HCT116 (cell line): ENCODE measurements around the gene SCN1A. TPM values are rescaled to one million over a fixed set of nuclear protein-coding genes. Genes with fewer than 3 reads are reported as not detected.

Experiments
- ATAC-seq: fragments of 200-7000 bp; cut with Tn5 transposase; 2 replicates; pipeline ENCODE4 v1.9.1; 2020; ENCODE audit warnings: mild to moderate bottlenecking, moderate library complexity
- BruUV-seq: library from RNA; stranded (reverse); fragments of 400-500 nt; replicated peaks from 2 replicates; lab custom pipeline; 2021; lab: Mats Ljungman, UMichigan
- CTCF ChIA-PET: fragments of 300-600 bp; sonication (Branson Sonifier 250); formaldehyde crosslinking; loops from one replicate; lab custom pipeline; 2021; ENCODE audit warnings: antibody characterized with exemption; lab: Charles Lee
- POLR2A ChIA-PET: fragments of 300-600, 350-600 bp; sonication (Branson Sonifier 250); formaldehyde crosslinking; loops from one replicate; lab custom pipeline; 2021; ENCODE audit warnings: antibody characterized with exemption; lab: Charles Lee
- RAD21 ChIA-PET, 2 experiments: fragments of 300-600 bp; sonication (Branson Sonifier 250); formaldehyde crosslinking; loops; one replicate each; lab custom pipeline; 2023; ENCODE audit warnings: low total read pairs in 2 of 2; ENCODE audit not compliant: uncharacterized antibody in 2 of 2, unreplicated experiment in 2 of 2, low non-redundant PET in 1 of 2; lab: Charles Lee
- DNase-seq: peaks from one replicate; pipeline ENCODE4 v3.0.0-alpha.2; 2010; ENCODE audit warnings: low read depth, low spot score
- H2AFZ ChIP-seq: fragments of 200-600 bp; shearing (Covaris generic), sonication (generic); 2 replicates; pipeline ENCODE4 v1.6.1; 2017; ENCODE audit warnings: low read depth, mixed run types, mixed read lengths, antibody characterized with exemption, low read length; ENCODE audit not compliant: poor library complexity, severe bottlenecking
- H3K27ac ChIP-seq: 2 replicates; pipeline ENCODE4 v1.5.1; 2012; ENCODE audit warnings: low read depth, low read length
- H3K27me3 ChIP-seq: fragments of 200-600 bp; sonication (generic); 2 replicates; pipeline ENCODE4 v1.6.1; 2016; ENCODE audit warnings: mixed run types, low read length, mixed read lengths; ENCODE audit not compliant: insufficient read depth
- H3K36me3 ChIP-seq, 2 experiments: fragments of 200-500 bp in 1 of 2; fragments of 200-600 bp in 1 of 2; sonication (Bioruptor generic) in 1 of 2; sonication (generic) in 1 of 2; 2 replicates each; pipeline versions ENCODE4 v1.5.1 to v1.6.1; 2014 to 2016; ENCODE audit warnings: low read length in 2 of 2, inconsistent platforms in 1 of 2, mixed read lengths in 1 of 2, mixed run types in 1 of 2; ENCODE audit not compliant: insufficient read depth in 2 of 2, control insufficient read depth in 1 of 2
- H3K4me1 ChIP-seq, 2 experiments: fragments of 200-600 bp in 1 of 2; sonication (generic) in 1 of 2; 2 replicates each; pipeline versions ENCODE4 v1.5.1 to v1.6.1; 2012 to 2017; ENCODE audit warnings: low read length in 2 of 2, inconsistent platforms in 1 of 2, mild to moderate bottlenecking in 1 of 2, mixed read lengths in 1 of 2, mixed run types in 1 of 2, moderate library complexity in 1 of 2; ENCODE audit not compliant: insufficient read depth in 2 of 2, control insufficient read depth in 1 of 2
- H3K4me2 ChIP-seq: fragments of 200-600 bp; sonication (generic); 2 replicates; pipeline ENCODE4 v1.6.1; 2017; ENCODE audit warnings: mixed run types, low read length, mixed read lengths
- H3K4me3 ChIP-seq, 2 experiments: fragments of 200-600 bp in 1 of 2; sonication (generic) in 1 of 2; replicated peaks in 1 of 2; 2 replicates each; pipeline ENCODE4 v1.5.1; 2011 to 2016; ENCODE audit warnings: low read length in 2 of 2, control low read depth in 1 of 2, low read depth in 1 of 2, mild to moderate bottlenecking in 1 of 2, mixed read lengths in 1 of 2, mixed run types in 1 of 2
- H3K79me2 ChIP-seq: fragments of 200-600 bp; sonication (generic); 2 replicates; pipeline ENCODE4 v1.6.1; 2017; ENCODE audit warnings: mild to moderate bottlenecking, mixed run types, low read length, moderate library complexity, mixed read lengths; ENCODE audit not compliant: insufficient read depth
- H3K9ac ChIP-seq: fragments of 200-600 bp; sonication (generic); 2 replicates; pipeline ENCODE4 v1.6.1; 2016; ENCODE audit warnings: low read length, mixed read lengths
- H3K9me2 ChIP-seq: fragments of 200-600 bp; sonication (generic), shearing (Covaris generic); 2 replicates; pipeline ENCODE4 v1.6.1; 2017; ENCODE audit warnings: mixed run types, mild to moderate bottlenecking, moderate library complexity; ENCODE audit not compliant: insufficient read depth
- H3K9me3 ChIP-seq, 2 experiments: fragments of 200-500 bp in 1 of 2; fragments of 200-600 bp in 1 of 2; sonication (Bioruptor generic) in 1 of 2; sonication (generic) in 1 of 2; 2 replicates each; pipeline ENCODE4 v1.6.1; 2014 to 2017; ENCODE audit warnings: low read length in 2 of 2, mixed read lengths in 2 of 2, inconsistent platforms in 1 of 2, low read depth in 1 of 2, mild to moderate bottlenecking in 1 of 2, mixed run types in 1 of 2, moderate library complexity in 1 of 2; ENCODE audit not compliant: control insufficient read depth in 1 of 2, insufficient read depth in 1 of 2
- H4K20me1 ChIP-seq: fragments of 200-600 bp; sonication (generic), shearing (Covaris generic); 2 replicates; pipeline ENCODE4 v1.6.1; 2017; ENCODE audit warnings: mixed run types, mild to moderate bottlenecking, moderate library complexity; ENCODE audit not compliant: insufficient read depth
- CBX3 ChIP-seq: IDR thresholded peaks from 2 replicates; pipeline ENCODE4 v1.6.1; 2012; ENCODE audit warnings: low read depth
- CEBPB ChIP-seq: IDR thresholded peaks from 2 replicates; pipeline ENCODE4 v1.6.1; 2012; ENCODE audit warnings: low read depth
- EGR1 ChIP-seq: IDR thresholded peaks from 2 replicates; pipeline ENCODE4 v1.6.1; 2012; ENCODE audit warnings: low read depth
- ELF1 ChIP-seq: IDR thresholded peaks from 2 replicates; pipeline ENCODE4 v1.6.1; 2012; ENCODE audit warnings: low read depth, borderline replicate concordance
- EZH2phosphoT487 ChIP-seq: fragments of 200-600 bp; IDR thresholded peaks from 2 replicates; pipeline ENCODE4 v1.6.1; 2018; ENCODE audit warnings: antibody characterized with exemption, borderline replicate concordance
- JUND ChIP-seq: IDR thresholded peaks from 2 replicates; pipeline ENCODE4 v1.6.1; 2012
- POLR2A ChIP-seq: IDR thresholded peaks from 2 replicates; pipeline ENCODE4 v1.7.0; 2011; ENCODE audit warnings: borderline replicate concordance; ENCODE audit not compliant: insufficient read depth, insufficient read length; ENCODE audit errors: extremely low read depth
- POLR2AphosphoS5 ChIP-seq: IDR thresholded peaks from 2 replicates; pipeline ENCODE4 v1.6.1; 2011; ENCODE audit warnings: mild to moderate bottlenecking, low read depth, low read length, moderate library complexity
- RAD21 ChIP-seq: IDR thresholded peaks from 2 replicates; pipeline ENCODE4 v1.6.1; 2012; ENCODE audit warnings: low read depth, mild to moderate bottlenecking
- SIN3A ChIP-seq: IDR thresholded peaks from 2 replicates; pipeline ENCODE4 v1.6.1; 2012; ENCODE audit warnings: low read depth
- SP1 ChIP-seq: IDR thresholded peaks from 2 replicates; pipeline ENCODE4 v1.6.1; 2012; ENCODE audit warnings: low read depth
- TCF7L2 ChIP-seq: IDR thresholded peaks from 2 replicates; pipeline ENCODE4 v1.7.0; 2011; ENCODE audit warnings: borderline replicate concordance, inconsistent platforms; ENCODE audit not compliant: insufficient read depth, insufficient read length; ENCODE audit errors: extremely low read depth
- YY1 ChIP-seq: IDR thresholded peaks from 2 replicates; pipeline ENCODE4 v1.6.1; 2011; ENCODE audit warnings: low read length, low read depth, moderate library complexity, mild to moderate bottlenecking; ENCODE audit not compliant: insufficient replicate concordance; ENCODE audit errors: extremely low read depth
- ZFX ChIP-seq: fragments of 450-650 bp; IDR thresholded peaks from 2 replicates; pipeline ENCODE4 v1.6.1; 2017
- ZNF274 ChIP-seq: fragments of 200-500 bp; sonication (Bioruptor generic); IDR thresholded peaks from 2 replicates; pipeline ENCODE4 v1.6.1; 2014; ENCODE audit warnings: mild to moderate bottlenecking, low read depth, low read length, inconsistent platforms
- intact Hi-C: fragments of 100-400 bp; cut with micrococcal nuclease; formaldehyde crosslinking; loops from 2 replicates; pipeline ENCODE4 v1.10.0; 2022
- total RNA-seq: library from RNA; stranded (reverse); gene quantifications from one replicate; pipeline ENCODE4 v1.2.1, GENCODE V29; 2021; ENCODE audit not compliant: unreplicated experiment
- TF ChIP-seq, protein P1 (sequence below), 3 experiments: fragments of 200-600 bp in 1 of 3; sonication (generic) in 1 of 3; IDR thresholded peaks in 2 of 3; conservative IDR thresholded peaks in 1 of 3; 2 replicates each; pipeline ENCODE4 v1.5.1; 2012 to 2017; ENCODE audit warnings: low read depth in 2 of 3, low read length in 2 of 3, antibody characterized with exemption in 1 of 3, borderline replicate concordance in 1 of 3, control low read depth in 1 of 3, mild to moderate bottlenecking in 1 of 3, mixed read lengths in 1 of 3, mixed run types in 1 of 3, moderate library complexity in 1 of 3; ENCODE audit not compliant: insufficient read depth in 1 of 3
- TF ChIP-seq, protein P2 (sequence below): IDR thresholded peaks from 2 replicates; pipeline ENCODE4 v1.6.1; 2012

SCN1A gene
- total RNA-seq, 1 experiment from 2014 or later: not detected

DNA sequence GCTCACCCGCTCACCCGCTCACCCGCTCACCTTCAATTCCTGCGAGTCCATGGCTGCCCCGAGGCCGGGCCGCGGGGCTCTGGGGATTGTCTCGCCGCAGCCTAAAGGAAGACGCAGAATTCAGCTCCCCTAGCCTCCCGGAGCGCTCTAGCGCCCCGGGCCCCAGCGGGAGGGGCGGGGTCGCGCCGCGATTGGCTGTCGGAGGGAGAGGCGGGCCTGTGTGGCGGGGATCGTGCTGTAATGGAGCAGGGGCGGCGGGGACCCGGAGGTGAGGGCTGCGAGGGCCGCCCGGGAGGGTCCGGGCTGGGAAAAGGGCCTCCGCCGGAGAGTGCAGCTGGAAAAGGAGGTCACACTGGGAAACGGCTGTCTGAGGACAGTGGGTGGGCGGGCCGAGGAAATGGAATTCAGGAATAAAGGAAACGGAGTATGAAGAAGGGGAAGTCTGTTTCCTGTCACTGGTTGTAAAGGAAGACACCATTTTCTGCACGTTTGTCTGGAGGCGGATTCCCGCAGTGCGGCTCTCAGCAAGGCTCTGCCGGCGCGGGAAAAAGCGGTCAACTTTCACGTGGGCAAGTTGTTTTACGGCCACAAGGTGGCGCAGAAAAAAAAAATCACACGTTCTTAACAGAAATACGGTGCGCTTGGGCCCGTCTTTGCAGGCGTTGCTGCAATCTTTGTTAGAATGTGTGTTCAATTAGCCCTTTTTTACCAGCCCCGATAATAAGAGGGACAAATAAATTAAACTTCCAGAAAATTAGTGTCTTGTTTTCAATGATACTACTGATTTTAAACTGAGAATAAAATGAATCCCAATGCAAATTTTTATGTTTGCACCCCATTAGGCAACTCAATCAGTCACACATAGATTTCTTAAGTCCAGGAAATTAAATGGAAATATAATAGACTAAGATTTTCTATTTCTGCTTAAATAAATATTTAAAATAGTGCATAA, 173.9 kb downstream of the SCN1A start, which contains the start of gene TTC21B:
Gene TTC21B, minus strand, starts transcription at position 122 of the 952 bp plus-strand sequence. Its CDS starts 71 bp downstream, at position 51.
- Histone ChIP-seq H3K4me3 (peak within 1 kb of the TSS; percentile 66 to 75), H2AFZ (peak within 1 kb of the TSS; percentile 92), H3K36me3 (no peaks in the 10 kb centered on the region; a peak in 1 of 4 replicates), H3K4me1 (peaks cover 0 to 15% of the 10 kb centered on the region in 2 experiments; a peak in 2 of 4 replicates), H3K9me2 (no peaks in the 10 kb centered on the region; the same call in 1 of the 2 replicates), H3K9me3 (no peaks in the 10 kb centered on the region), H3K4me2 (peak within 1 kb of the TSS; percentile 73), H3K27me3 (no peaks in the 10 kb centered on the region), H3K27ac (peak within 1 kb of the TSS; percentile 31; the same call in 1 of the 2 replicates), H3K79me2 (peaks cover 26% of the 10 kb centered on the region), H4K20me1 (no peaks in the 10 kb centered on the region), H3K9ac (peak within 1 kb of the TSS; percentile 60)
- TF ChIP-seq ELF1 (no peak), CBX3 (peak; percentile 52; the same call in 1 of the 2 replicates), JUND (no peak), EZH2phosphoT487 (no peak), RAD21 (peak; percentile 57), ZFX (peak; percentile 63), SIN3A (peak; percentile 60), YY1 (peak; percentile 23), ZNF274 (no peak), EGR1 (peak; percentile 67), POLR2A (peak; percentile 42), TCF7L2 (peak; percentile 47), SP1 (peak; percentile 86), CEBPB (no peak), POLR2AphosphoS5 (peak; percentile 78)
- TF ChIP-seq, protein P1, sequence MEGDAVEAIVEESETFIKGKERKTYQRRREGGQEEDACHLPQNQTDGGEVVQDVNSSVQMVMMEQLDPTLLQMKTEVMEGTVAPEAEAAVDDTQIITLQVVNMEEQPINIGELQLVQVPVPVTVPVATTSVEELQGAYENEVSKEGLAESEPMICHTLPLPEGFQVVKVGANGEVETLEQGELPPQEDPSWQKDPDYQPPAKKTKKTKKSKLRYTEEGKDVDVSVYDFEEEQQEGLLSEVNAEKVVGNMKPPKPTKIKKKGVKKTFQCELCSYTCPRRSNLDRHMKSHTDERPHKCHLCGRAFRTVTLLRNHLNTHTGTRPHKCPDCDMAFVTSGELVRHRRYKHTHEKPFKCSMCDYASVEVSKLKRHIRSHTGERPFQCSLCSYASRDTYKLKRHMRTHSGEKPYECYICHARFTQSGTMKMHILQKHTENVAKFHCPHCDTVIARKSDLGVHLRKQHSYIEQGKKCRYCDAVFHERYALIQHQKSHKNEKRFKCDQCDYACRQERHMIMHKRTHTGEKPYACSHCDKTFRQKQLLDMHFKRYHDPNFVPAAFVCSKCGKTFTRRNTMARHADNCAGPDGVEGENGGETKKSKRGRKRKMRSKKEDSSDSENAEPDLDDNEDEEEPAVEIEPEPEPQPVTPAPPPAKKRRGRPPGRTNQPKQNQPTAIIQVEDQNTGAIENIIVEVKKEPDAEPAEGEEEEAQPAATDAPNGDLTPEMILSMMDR (IDR thresholded peaks at IDR 0.05 in 2 of 3, conservative IDR thresholded peaks at IDR 0.05 in 1 of 3; ENCODE audit: borderline replicate concordance in 1 of 3, insufficient read depth in 1 of 3, low read depth in 2 of 3, low read length in 2 of 3): peak; percentile 65 to 74 (median 71)
- TF ChIP-seq, protein P2, sequence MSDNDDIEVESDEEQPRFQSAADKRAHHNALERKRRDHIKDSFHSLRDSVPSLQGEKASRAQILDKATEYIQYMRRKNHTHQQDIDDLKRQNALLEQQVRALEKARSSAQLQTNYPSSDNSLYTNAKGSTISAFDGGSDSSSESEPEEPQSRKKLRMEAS: peak; percentile 91
- RAD21 ChIA-PET: no interaction called here
- intact Hi-C loops: loop anchor here (1.0 to 5.0 kb wide), 3 partner anchors 162 to 463 kb away; partner anchors contain the start of genes GALNT3 and SCN1A
- peak; percentile 92 for DNase-seq
- ATAC-seq: peak; percentile 95
- BruUV-seq: no TSS peak
- CTCF ChIA-PET: interaction anchor here (0.8 to 3.6 kb wide), 8 partner anchors 9 to 660 kb away, joined by 3 to 26 read pairs (median 4); partner anchors contain the start of gene SCN1A
- POLR2A ChIA-PET: interaction anchor here (0.7 to 1.3 kb wide), 2 partner anchors 9 to 174 kb away, joined by 3 to 6 read pairs; partner anchors contain the start of gene SCN1A
